ENCODE data around the gene CALM1. TPM values are rescaled to one million over a fixed set of nuclear protein-coding genes. Genes with fewer than 3 reads are reported as not detected.

Gene CALM1
- total RNA-seq, 1 donor from 2014 or later, result 610 TPM

- ATAC-seq, result no peak
- no peak for DNase-seq
- intact Hi-C loops (cut with micrococcal nuclease), result no loop called here
Observed at GRCh38 chr14:90403065-90403464, 6.2 kb downstream of the CALM1 start.

GRCh38 chr14:90405101-90405500, 8.3 kb downstream of the CALM1 start:
- DNase-seq, result no peak
- intact Hi-C loops (cut with micrococcal nuclease), result no loop called here
- no peak for ATAC-seq

GRCh38 chr14:90405755-90406154, 8.9 kb downstream of the CALM1 start:
- DNase-seq (no peak), ATAC-seq (no peak)
- intact Hi-C loops (cut with micrococcal nuclease), result no loop called here

GRCh38 chr14:90406384-90406798, 9.6 kb downstream of the CALM1 start:
- intact Hi-C loops (cut with micrococcal nuclease), result no loop called here
- ATAC-seq, result peak; percentile 3

GRCh38 chr14:90407230-90407629, 10.4 kb downstream of the CALM1 start:
- intact Hi-C loops (cut with micrococcal nuclease), result no loop called here
- no peak for ATAC-seq
- DNase-seq, result no peak

More at GRCh38 chr14:90406384-90406798, 9.6 kb downstream of the CALM1 start:
- no peak for DNase-seq

- intact Hi-C loops (cut with micrococcal nuclease), result no loop called here
- DNase-seq, result no peak
Observed at GRCh38 chr14:90408713-90409112, 11.9 kb downstream of the CALM1 start.

GRCh38 chr14:90409209-90409730, 12.4 kb downstream of the CALM1 start:
- peak; percentile 79 for ATAC-seq
- intact Hi-C loops (cut with micrococcal nuclease), result no loop called here

More at GRCh38 chr14:90408713-90409112, 11.9 kb downstream of the CALM1 start:
- ATAC-seq, result peak; percentile 32

GRCh38 chr14:90412058-90412457, 15.2 kb downstream of the CALM1 start:
- intact Hi-C loops (cut with micrococcal nuclease), result no loop called here
- ATAC-seq (no peak), DNase-seq (no peak)

More at GRCh38 chr14:90409209-90409730, 12.4 kb downstream of the CALM1 start:
- peak; percentile 50 for DNase-seq

- intact Hi-C loops (cut with micrococcal nuclease), result no loop called here
- DNase-seq (no peak), ATAC-seq (no peak)
Observed at GRCh38 chr14:90416720-90417119, 19.9 kb downstream of the CALM1 start.

- DNase-seq (no peak), ATAC-seq (no peak)
- intact Hi-C loops (cut with micrococcal nuclease), result no loop called here
Observed at GRCh38 chr14:90418053-90418452, 21.2 kb downstream of the CALM1 start.

GRCh38 chr14:90419200-90419599, 22.4 kb downstream of the CALM1 start:
- DNase-seq (peak; percentile 71), ATAC-seq (peak; percentile 85)
- intact Hi-C loops (cut with micrococcal nuclease), result no loop called here

GRCh38 chr14:90421001-90421631, 24.3 kb downstream of the CALM1 start:
- intact Hi-C loops (cut with micrococcal nuclease), result no loop called here
- no peak for ATAC-seq
- DNase-seq, result no peak

GRCh38 chr14:90421632-90422020, 24.8 kb downstream of the CALM1 start:
- intact Hi-C loops (cut with micrococcal nuclease), result no loop called here
- DNase-seq (no peak), ATAC-seq (no peak)

GRCh38 chr14:90423166-90423565, 26.3 kb downstream of the CALM1 start:
- intact Hi-C loops (cut with micrococcal nuclease), result no loop called here
- no peak for ATAC-seq
- no peak for DNase-seq

GRCh38 chr14:90424075-90424474, 27.2 kb downstream of the CALM1 start:
- intact Hi-C loops (cut with micrococcal nuclease), result no loop called here
- DNase-seq (no peak), ATAC-seq (no peak)

GRCh38 chr14:90424686-90425372, 28.0 kb downstream of the CALM1 start:
- no peak for ATAC-seq
- no peak for DNase-seq
- intact Hi-C loops (cut with micrococcal nuclease), result no loop called here

- DNase-seq (no peak), ATAC-seq (no peak)
- intact Hi-C loops (cut with micrococcal nuclease), result no loop called here
Observed at GRCh38 chr14:90425373-90425879, 28.6 kb downstream of the CALM1 start.

- intact Hi-C loops (cut with micrococcal nuclease), result no loop called here
- ATAC-seq (no peak), DNase-seq (no peak)
Observed at GRCh38 chr14:90426031-90426540, 29.3 kb downstream of the CALM1 start.

GRCh38 chr14:90426663-90427062, 29.8 kb downstream of the CALM1 start:
- DNase-seq (peak; percentile 64), ATAC-seq (peak; percentile 80)
- intact Hi-C loops (cut with micrococcal nuclease), result no loop called here

- no peak for DNase-seq
- peak; percentile 59 for ATAC-seq
- intact Hi-C loops (cut with micrococcal nuclease), result no loop called here
Observed at GRCh38 chr14:90427848-90428426, 31.1 kb downstream of the CALM1 start.
